CD4-positive, alpha-beta memory T cell (primary cell): Measurements from ENCODE around the gene IGFALS. TPM values are rescaled to one million over a fixed set of nuclear protein-coding genes. Genes with fewer than 3 reads are reported as not detected.
A peak's percentile ranks its signal among the peaks of the same experiment; 100 is the strongest.

Experiments used
- CTCF ChIA-PET: fragments of 350-600 bp; sonication (Branson Sonifier 250); formaldehyde crosslinking; loops from one replicate; lab custom pipeline; 2021; ENCODE audit warnings: inconsistent platforms; ENCODE audit not compliant: partially characterized antibody; lab: Charles Lee
- POLR2A ChIA-PET: fragments of 350-600 bp; sonication (Branson Sonifier 250); formaldehyde crosslinking; loops from one replicate; lab custom pipeline; 2021; ENCODE audit not compliant: partially characterized antibody; lab: Charles Lee
- DNase-seq, 5 donors: peaks; one replicate each; pipeline versions ENCODE4 v3.0.0 to v3.0.0-alpha.2; 2020 to 2022; ENCODE audit warnings: mixed read lengths in 1 of 5
- H3K27ac ChIP-seq: one replicate; pipeline ENCODE4 v1.7.0; 2013; ENCODE audit warnings: low read depth, low read length
- H3K27me3 ChIP-seq: 2 replicates; pipeline ENCODE4 v1.7.0; 2013; ENCODE audit warnings: mild to moderate bottlenecking, low read length, moderate library complexity; ENCODE audit not compliant: insufficient read depth
- H3K36me3 ChIP-seq: 2 replicates; pipeline ENCODE4 v1.7.0; 2013; ENCODE audit warnings: mild to moderate bottlenecking, low read length, moderate library complexity; ENCODE audit not compliant: insufficient read depth
- H3K4me1 ChIP-seq: 2 replicates; pipeline ENCODE4 v1.7.0; 2013; ENCODE audit warnings: mild to moderate bottlenecking, low read length, moderate library complexity; ENCODE audit not compliant: insufficient read depth
- H3K4me3 ChIP-seq, 2 donors: one replicate each; pipeline ENCODE4 v1.7.0; 2013; ENCODE audit warnings: low read length in 2 of 2, mild to moderate bottlenecking in 1 of 2
- H3K9me3 ChIP-seq, 2 donors: one replicate each; pipeline ENCODE4 v1.7.0; 2013; ENCODE audit warnings: low read length in 2 of 2, control low read depth in 1 of 2; ENCODE audit not compliant: control insufficient read depth in 1 of 2
- H3K27ac Mint-ChIP-seq, 7 donors: one replicate each; pipeline ENCODE4 v1.8.0; 2020 to 2021; ENCODE audit warnings: mixed read lengths in 7 of 7, mild to moderate bottlenecking in 6 of 7, inconsistent platforms in 3 of 7, moderate library complexity in 3 of 7
- H3K27me3 Mint-ChIP-seq, 2 donors: one replicate each; pipeline ENCODE4 v1.8.0; 2020 to 2021; ENCODE audit warnings: mixed read lengths in 2 of 2
- H3K36me3 Mint-ChIP-seq, 2 donors: one replicate each; pipeline ENCODE4 v1.8.0; 2020 to 2021; ENCODE audit warnings: mixed read lengths in 2 of 2, inconsistent platforms in 1 of 2, mild to moderate bottlenecking in 1 of 2
- H3K4me1 Mint-ChIP-seq, 4 donors: one replicate each; pipeline ENCODE4 v1.8.0; 2020 to 2021; ENCODE audit warnings: mixed read lengths in 4 of 4, mild to moderate bottlenecking in 1 of 4
- H3K4me3 Mint-ChIP-seq, 8 donors: one replicate each; pipeline ENCODE4 v1.8.0; 2020 to 2021; ENCODE audit warnings: mixed read lengths in 8 of 8, mild to moderate bottlenecking in 7 of 8, moderate library complexity in 6 of 8, inconsistent platforms in 3 of 8
- H3K9me3 Mint-ChIP-seq, 8 donors: one replicate each; pipeline ENCODE4 v1.8.0; 2020 to 2021; ENCODE audit warnings: mixed read lengths in 8 of 8, mild to moderate bottlenecking in 5 of 8, inconsistent platforms in 3 of 8, moderate library complexity in 1 of 8
- intact Hi-C: fragments of 100-400 bp; cut with micrococcal nuclease; formaldehyde crosslinking; loops from one replicate; pipeline ENCODE4 v1.15.1; 2023
- polyA plus RNA-seq, 2 donors: library from polyadenylated mRNA; unstranded; fragments of 300-500 nt; fragmentation: Illumina TruSeq; gene quantifications; one replicate each; pipeline ENCODE4 v1.2.3, GENCODE V29; 2021
- total RNA-seq, 2 experiments: library from RNA; stranded (reverse); gene quantifications; one replicate each; pipeline ENCODE4 v1.2.3, GENCODE V29; 2021

Gene IGFALS
- total and polyA plus RNA-seq, 4 experiments from 2014 or later = 0.29 to 0.36 TPM; not detected in 2

- Histone ChIP-seq H3K4me3 (no peak overlapping the region), H3K36me3 (peaks cover 14% of the 10 kb centered on the region), H3K27me3 (no peaks in the 10 kb centered on the region), H3K4me1 (peaks cover 9% of the 10 kb centered on the region), H3K27ac (no peak overlapping the region), H3K9me3 (no peaks in the 10 kb centered on the region)
- no peak overlapping the region for H3K4me3 Mint-ChIP-seq
- CTCF ChIA-PET = no interaction called here
- POLR2A ChIA-PET = interaction anchor here (0.7 to 2.8 kb wide), 2 partner anchors 11 to 54 kb away, joined by 3 to 11 read pairs; partner anchors contain the start of genes MAPK8IP3 and NME3
- DNase-seq = no peak
- H3K9me3 Mint-ChIP-seq = no peaks in the 10 kb centered on the region
- no peaks in the 10 kb centered on the region for H3K27me3 Mint-ChIP-seq
- H3K27ac Mint-ChIP-seq = no peak overlapping the region
- peaks cover 4 to 16% of the 10 kb centered on the region in 2 donors for H3K36me3 Mint-ChIP-seq
- peaks cover 8 to 20% (median 14%) of the 10 kb centered on the region in 4 donors for H3K4me1 Mint-ChIP-seq
- intact Hi-C loops = no loop called here
Observed at GRCh38 chr16:1759511-1759910, 34.0 kb downstream of the IGFALS start.

- no peak overlapping the region for H3K4me3 ChIP-seq
- no peak overlapping the region for H3K27ac ChIP-seq
- no peak overlapping the region for H3K4me3 Mint-ChIP-seq
- ChIA-PET POLR2A (no interaction called here), CTCF (no interaction called here)
- no peaks in the 10 kb centered on the region for H3K27me3 ChIP-seq
- peaks cover 8 to 20% (median 14%) of the 10 kb centered on the region in 4 donors for H3K4me1 Mint-ChIP-seq
- H3K27ac Mint-ChIP-seq = peak overlapping the region in 1 of 7 donors; percentile 37
- no peaks in the 10 kb centered on the region for H3K27me3 Mint-ChIP-seq
- intact Hi-C loops = no loop called here
- peaks cover 12% of the 10 kb centered on the region for H3K36me3 ChIP-seq
- peaks cover 4 to 20% of the 10 kb centered on the region in 2 donors for H3K36me3 Mint-ChIP-seq
- H3K4me1 ChIP-seq = peaks cover 9% of the 10 kb centered on the region
- no peak for DNase-seq
- no peaks in the 10 kb centered on the region for H3K9me3 Mint-ChIP-seq
- no peaks in the 10 kb centered on the region for H3K9me3 ChIP-seq
Observed at GRCh38 chr16:1758923-1759322, 34.6 kb downstream of the IGFALS start.

GRCh38 chr16:1757714-1758461 lies 35.6 kb downstream of the IGFALS start:
- H3K36me3 Mint-ChIP-seq = peaks cover 4 to 22% of the 10 kb centered on the region in 2 donors
- H3K4me1 Mint-ChIP-seq = peaks cover 8 to 20% (median 14%) of the 10 kb centered on the region in 4 donors
- peaks cover 10% of the 10 kb centered on the region for H3K36me3 ChIP-seq
- peak overlapping the region in 1 of 8 donors; percentile 11 for H3K4me3 Mint-ChIP-seq
- intact Hi-C loops = no loop called here
- no peaks in the 10 kb centered on the region for H3K9me3 ChIP-seq
- no peak overlapping the region for H3K4me3 ChIP-seq
- DNase-seq = no peak
- no peaks in the 10 kb centered on the region for H3K27me3 ChIP-seq
- peaks cover 9% of the 10 kb centered on the region for H3K4me1 ChIP-seq
- no peak overlapping the region for H3K27ac ChIP-seq
- no peaks in the 10 kb centered on the region for H3K9me3 Mint-ChIP-seq
- H3K27me3 Mint-ChIP-seq = no peaks in the 10 kb centered on the region
- ChIA-PET POLR2A (no interaction called here), CTCF (no interaction called here)
- peak overlapping the region in 3 of 7 donors; percentile 22 to 46 (median 23) for H3K27ac Mint-ChIP-seq

GRCh38 chr16:1754204-1754603 lies 39.3 kb downstream of the IGFALS start:
- H3K4me1 ChIP-seq = peaks cover 9% of the 10 kb centered on the region
- no peak overlapping the region for H3K4me3 ChIP-seq
- Mint-ChIP-seq H3K27me3 (no peaks in the 10 kb centered on the region), H3K9me3 (no peaks in the 10 kb centered on the region), H3K4me3 (no peak overlapping the region), H3K27ac (peak overlapping the region in 1 of 7 donors; percentile 64), H3K4me1 (peaks cover 8 to 20% (median 14%) of the 10 kb centered on the region in 4 donors), H3K36me3 (peaks cover 8 to 22% of the 10 kb centered on the region in 2 donors)
- H3K36me3 ChIP-seq = peaks cover 20% of the 10 kb centered on the region
- ChIA-PET CTCF (no interaction called here), POLR2A (no interaction called here)
- intact Hi-C loops = no loop called here
- no peaks in the 10 kb centered on the region for H3K27me3 ChIP-seq
- DNase-seq = no peak
- H3K27ac ChIP-seq = no peak overlapping the region
- no peaks in the 10 kb centered on the region for H3K9me3 ChIP-seq

- intact Hi-C loops = no loop called here
- H3K27ac Mint-ChIP-seq = no peak overlapping the region
- peaks cover 14 to 33% of the 10 kb centered on the region in 2 donors for H3K36me3 Mint-ChIP-seq
- H3K9me3 Mint-ChIP-seq = no peaks in the 10 kb centered on the region
- POLR2A ChIA-PET = no interaction called here
- no peak overlapping the region for H3K4me3 ChIP-seq
- H3K4me1 ChIP-seq = peaks cover 9% of the 10 kb centered on the region
- no peaks in the 10 kb centered on the region for H3K9me3 ChIP-seq
- no peak overlapping the region for H3K27ac ChIP-seq
- peaks cover 33% of the 10 kb centered on the region for H3K36me3 ChIP-seq
- peak in 1 of 5 donors; percentile 9 for DNase-seq
- peaks cover 8 to 20% (median 14%) of the 10 kb centered on the region in 4 donors for H3K4me1 Mint-ChIP-seq
- H3K27me3 ChIP-seq = no peaks in the 10 kb centered on the region
- CTCF ChIA-PET = no interaction called here
- H3K4me3 Mint-ChIP-seq = no peak overlapping the region
- H3K27me3 Mint-ChIP-seq = no peaks in the 10 kb centered on the region
Observed at GRCh38 chr16:1752853-1753252, 40.7 kb downstream of the IGFALS start.

GRCh38 chr16:1751946-1752345 lies 41.6 kb downstream of the IGFALS start:
- H3K4me3 Mint-ChIP-seq = no peak overlapping the region
- Histone ChIP-seq H3K27ac (no peak overlapping the region), H3K36me3 (peaks cover 39% of the 10 kb centered on the region), H3K4me3 (no peak overlapping the region), H3K27me3 (no peaks in the 10 kb centered on the region), H3K9me3 (no peaks in the 10 kb centered on the region), H3K4me1 (peaks cover 3% of the 10 kb centered on the region)
- CTCF ChIA-PET = no interaction called here
- no peaks in the 10 kb centered on the region for H3K9me3 Mint-ChIP-seq
- H3K27me3 Mint-ChIP-seq = no peaks in the 10 kb centered on the region
- peaks cover 18 to 39% of the 10 kb centered on the region in 2 donors for H3K36me3 Mint-ChIP-seq
- DNase-seq = peak in 1 of 5 donors; percentile 33
- intact Hi-C loops = no loop called here
- POLR2A ChIA-PET = no interaction called here
- no peak overlapping the region for H3K27ac Mint-ChIP-seq
- peaks cover 3 to 12% (median 8%) of the 10 kb centered on the region in 4 donors for H3K4me1 Mint-ChIP-seq

- intact Hi-C loops = no loop called here
- no peak overlapping the region for H3K4me3 Mint-ChIP-seq
- no peaks in the 10 kb centered on the region for H3K27me3 Mint-ChIP-seq
- Histone ChIP-seq H3K27me3 (no peaks in the 10 kb centered on the region), H3K36me3 (peaks cover 49% of the 10 kb centered on the region), H3K27ac (no peak overlapping the region), H3K9me3 (no peaks in the 10 kb centered on the region), H3K4me1 (no peaks in the 10 kb centered on the region), H3K4me3 (no peak overlapping the region)
- peaks cover 26 to 54% of the 10 kb centered on the region in 2 donors for H3K36me3 Mint-ChIP-seq
- H3K27ac Mint-ChIP-seq = no peak overlapping the region
- H3K9me3 Mint-ChIP-seq = no peaks in the 10 kb centered on the region
- ChIA-PET CTCF (no interaction called here), POLR2A (interaction anchor here (0.6 kb wide), 1 partner anchor 274 kb away, joined by 3 read pairs; no protein-coding TSS in a partner anchor)
- no peaks in the 10 kb centered on the region for H3K4me1 Mint-ChIP-seq
- DNase-seq = peak in 1 of 5 donors; percentile 31
Observed at GRCh38 chr16:1749152-1750117, 44.1 kb downstream of the IGFALS start.
